HEK293 (cell line): ENCODE data around the gene CFI.

Source experiments
- CTCF ChIA-PET: fragments of 350-600 bp; formaldehyde crosslinking; extraction: SDS; loops from one replicate; lab custom pipeline; 2021; ENCODE audit warnings: antibody characterized with exemption; lab: Yijun Ruan, JAX
- POLR2A ChIA-PET: fragments of 300-600 bp; formaldehyde crosslinking; extraction: SDS; loops from one replicate; lab custom pipeline; 2020; ENCODE audit warnings: antibody characterized with exemption, inconsistent platforms; lab: Yijun Ruan, JAX
- H3K27ac ChIP-seq: fragments of 200-500 bp; sonication (Bioruptor generic); 2 replicates; pipeline ENCODE4 v1.5.1; 2014; ENCODE audit warnings: low read depth, low read length, control low read depth, inconsistent platforms; ENCODE audit errors: extremely low read depth
- H3K36me3 ChIP-seq, 2 experiments: fragments of 200-500 bp in 1 of 2; sonication (Bioruptor generic) in 1 of 2; 1 replicate in 1 of 2; 2 replicates in 1 of 2; pipeline ENCODE4 v1.5.1; 2014 to 2017; ENCODE audit warnings: inconsistent platforms in 2 of 2, low read length in 2 of 2; ENCODE audit not compliant: control insufficient read depth in 2 of 2, insufficient read depth in 1 of 2
- H3K4me1 ChIP-seq: fragments of 200-500 bp; sonication (Bioruptor generic); 2 replicates; pipeline ENCODE4 v1.5.1; 2014; ENCODE audit warnings: mild to moderate bottlenecking, low read length, inconsistent platforms; ENCODE audit not compliant: control insufficient read depth, insufficient read depth
- H3K4me3 ChIP-seq: 2 replicates; pipeline ENCODE4 v1.5.1; 2011; ENCODE audit warnings: low read depth, mild to moderate bottlenecking, control low read depth, low read length, moderate library complexity
- H3K9me3 ChIP-seq: fragments of 200-500 bp; sonication (Bioruptor generic); 2 replicates; pipeline ENCODE4 v1.5.1; 2014; ENCODE audit warnings: low read depth, low read length, inconsistent platforms; ENCODE audit not compliant: control insufficient read depth, insufficient read depth
- EGR2 ChIP-seq: fragments of 450-650 bp; formaldehyde crosslinking; IDR thresholded peaks from 2 replicates; pipeline ENCODE4 v1.5.1; 2016; ENCODE audit warnings: low read depth, missing biosample characterization, missing genetic modification characterization
- FEZF1 ChIP-seq: fragments of 450-650 bp; formaldehyde crosslinking; IDR thresholded peaks from 2 replicates; pipeline ENCODE4 v1.5.1; 2016; ENCODE audit warnings: missing biosample characterization, missing genetic modification characterization
- KLF1 ChIP-seq: fragments of 450-650 bp; formaldehyde crosslinking; IDR thresholded peaks from 2 replicates; pipeline ENCODE4 v1.5.1; 2016; ENCODE audit warnings: missing biosample characterization, missing genetic modification characterization
- MZF1 ChIP-seq: fragments of 450-650 bp; formaldehyde crosslinking; IDR thresholded peaks from 2 replicates; pipeline ENCODE4 v1.5.1; 2017; ENCODE audit warnings: missing biosample characterization, missing genetic modification characterization, borderline replicate concordance
- OSR2 ChIP-seq: fragments of 450-650 bp; formaldehyde crosslinking; IDR thresholded peaks from 2 replicates; pipeline ENCODE4 v1.5.1; 2016; ENCODE audit warnings: missing biosample characterization, missing genetic modification characterization
- SP7 ChIP-seq: fragments of 450-650 bp; formaldehyde crosslinking; IDR thresholded peaks from 2 replicates; pipeline ENCODE4 v1.5.1; 2016; ENCODE audit warnings: missing biosample characterization, missing genetic modification characterization
- TRIM28 ChIP-seq: IDR thresholded peaks from 2 replicates; pipeline ENCODE4 v1.6.1; 2011; ENCODE audit warnings: low read length, control low read depth, borderline replicate concordance
- ZBTB48 ChIP-seq: fragments of 450-650 bp; formaldehyde crosslinking; IDR thresholded peaks from 2 replicates; pipeline ENCODE4 v1.5.1; 2016; ENCODE audit warnings: missing biosample characterization, missing genetic modification characterization
- ZEB2 ChIP-seq: fragments of 450-650 bp; formaldehyde crosslinking; IDR thresholded peaks from 2 replicates; pipeline ENCODE4 v1.5.1; 2016; ENCODE audit warnings: missing biosample characterization, missing genetic modification characterization
- ZNF146 ChIP-seq: fragments of 450-650 bp; formaldehyde crosslinking; IDR thresholded peaks from 2 replicates; pipeline ENCODE4 v1.5.1; 2016; ENCODE audit warnings: missing biosample characterization, missing genetic modification characterization
- ZNF2 ChIP-seq: fragments of 450-650 bp; formaldehyde crosslinking; IDR thresholded peaks from 2 replicates; pipeline ENCODE4 v1.5.1; 2016; ENCODE audit warnings: missing biosample characterization, missing genetic modification characterization
- ZNF311 ChIP-seq: fragments of 450-650 bp; formaldehyde crosslinking; IDR thresholded peaks from 2 replicates; pipeline ENCODE4 v1.5.1; 2017; ENCODE audit warnings: missing biosample characterization, missing genetic modification characterization, borderline replicate concordance
- ZNF394 ChIP-seq: fragments of 450-650 bp; formaldehyde crosslinking; IDR thresholded peaks from 2 replicates; pipeline ENCODE4 v1.5.1; 2016; ENCODE audit warnings: missing biosample characterization, missing genetic modification characterization, mild to moderate bottlenecking, moderate library complexity, borderline replicate concordance
- ZNF518A ChIP-seq: fragments of 450-650 bp; formaldehyde crosslinking; conservative IDR thresholded peaks from 2 replicates; pipeline ENCODE4 v1.5.1; 2016; ENCODE audit warnings: low read depth, missing biosample characterization, missing genetic modification characterization
- ZNF561 ChIP-seq: fragments of 450-650 bp; IDR thresholded peaks from 2 replicates; pipeline ENCODE4 v1.5.1; 2018; ENCODE audit warnings: missing biosample characterization, missing genetic modification characterization, borderline replicate concordance
- ZNF777 ChIP-seq: fragments of 450-650 bp; formaldehyde crosslinking; IDR thresholded peaks from 2 replicates; pipeline ENCODE4 v1.5.1; 2017; ENCODE audit warnings: missing biosample characterization, missing genetic modification characterization, borderline replicate concordance
- TF ChIP-seq, protein P1 (sequence below): fragments of 450-650 bp; formaldehyde crosslinking; optimal IDR thresholded peaks from 2 replicates; pipeline ENCODE3; 2016; ENCODE audit warnings: missing biosample characterization, mild to moderate bottlenecking, missing genetic modification characterization
- TF ChIP-seq, protein P2 (sequence below): fragments of 450-650 bp; formaldehyde crosslinking; IDR thresholded peaks from 2 replicates; pipeline ENCODE4 v1.5.1; 2016; ENCODE audit warnings: missing biosample characterization, missing genetic modification characterization, low read depth
- TF ChIP-seq, protein P3 (sequence below): fragments of 450-650 bp; formaldehyde crosslinking; IDR thresholded peaks from 2 replicates; pipeline ENCODE4 v1.5.1; 2016; ENCODE audit warnings: missing biosample characterization, missing genetic modification characterization

CFI gene

DNA sequence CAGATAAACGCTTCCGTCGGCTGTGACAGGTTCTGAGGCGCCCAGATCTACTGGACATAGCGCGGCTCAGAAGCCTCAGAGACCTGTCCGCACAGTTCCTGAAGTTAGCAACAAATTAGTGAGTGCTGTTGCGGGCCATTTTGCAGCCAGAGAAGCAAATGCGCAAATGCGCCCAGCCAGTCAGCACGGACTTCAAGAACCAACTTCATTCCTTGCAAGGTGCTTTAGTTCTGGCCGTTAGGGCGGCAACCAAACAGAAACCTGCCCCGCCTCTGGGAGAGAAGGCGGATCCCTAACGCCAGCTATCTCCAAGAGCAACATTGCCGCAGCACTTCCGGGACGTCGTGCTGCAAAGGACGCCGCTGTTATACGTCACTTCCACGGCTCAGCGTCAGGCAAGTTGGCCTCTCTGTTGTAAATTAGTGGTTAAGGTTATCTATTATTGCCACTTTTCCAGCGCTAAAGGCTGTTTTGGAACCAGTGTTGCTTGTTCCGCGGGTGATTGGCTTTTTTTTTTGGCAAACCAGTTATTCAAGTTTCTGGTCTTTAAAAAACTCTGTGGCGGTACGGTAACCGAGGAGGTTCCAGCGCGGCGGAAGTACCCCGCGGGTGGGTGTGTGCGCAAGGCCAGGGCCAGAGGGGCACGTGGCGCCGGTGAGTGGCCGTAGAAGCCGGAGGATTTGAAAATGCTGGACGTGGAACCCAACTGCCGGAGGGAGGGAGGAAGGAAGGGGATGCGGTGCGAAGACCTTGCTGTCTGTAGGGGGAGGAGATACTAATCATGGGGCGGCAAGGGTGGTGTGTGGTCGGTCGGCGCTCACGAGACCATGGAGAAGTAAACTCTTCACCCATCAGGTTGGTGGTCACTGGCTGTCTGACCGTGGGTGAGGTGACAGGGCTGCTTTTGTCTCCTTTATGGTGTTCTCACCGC lies 13.6 kb upstream of the CFI start, which contains the start of gene GAR1 (continued):
- TF ChIP-seq, protein P1, sequence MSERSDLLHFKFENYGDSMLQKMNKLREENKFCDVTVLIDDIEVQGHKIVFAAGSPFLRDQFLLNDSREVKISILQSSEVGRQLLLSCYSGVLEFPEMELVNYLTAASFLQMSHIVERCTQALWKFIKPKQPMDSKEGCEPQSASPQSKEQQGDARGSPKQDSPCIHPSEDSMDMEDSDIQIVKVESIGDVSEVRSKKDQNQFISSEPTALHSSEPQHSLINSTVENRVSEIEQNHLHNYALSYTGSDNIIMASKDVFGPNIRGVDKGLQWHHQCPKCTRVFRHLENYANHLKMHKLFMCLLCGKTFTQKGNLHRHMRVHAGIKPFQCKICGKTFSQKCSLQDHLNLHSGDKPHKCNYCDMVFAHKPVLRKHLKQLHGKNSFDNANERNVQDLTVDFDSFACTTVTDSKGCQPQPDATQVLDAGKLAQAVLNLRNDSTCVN (tag by site-specific recombination): peak; percentile 30
- TF ChIP-seq ZEB2 (tag by site-specific recombination) (peak; percentile 45; the same call in 1 of the 2 replicates), TRIM28 (peak; percentile 83; the same call in 1 of the 2 replicates)

- Histone ChIP-seq H3K27ac (no peak overlapping the region), H3K36me3 (no peaks in the 10 kb centered on the region), H3K4me1 (no peaks in the 10 kb centered on the region), H3K9me3 (no peaks in the 10 kb centered on the region), H3K4me3 (no peak overlapping the region)
- POLR2A ChIA-PET: interaction anchor here (0.9 kb wide), 1 partner anchor 1695 kb away, joined by 3 read pairs; no protein-coding TSS in a partner anchor
- peak; percentile 47; the same call in 1 of the 2 replicates for TF ChIP-seq SP7 (tag by site-specific recombination)
- TF ChIP-seq ZNF394 (tag by site-specific recombination): no peak
- TF ChIP-seq, protein P2, sequence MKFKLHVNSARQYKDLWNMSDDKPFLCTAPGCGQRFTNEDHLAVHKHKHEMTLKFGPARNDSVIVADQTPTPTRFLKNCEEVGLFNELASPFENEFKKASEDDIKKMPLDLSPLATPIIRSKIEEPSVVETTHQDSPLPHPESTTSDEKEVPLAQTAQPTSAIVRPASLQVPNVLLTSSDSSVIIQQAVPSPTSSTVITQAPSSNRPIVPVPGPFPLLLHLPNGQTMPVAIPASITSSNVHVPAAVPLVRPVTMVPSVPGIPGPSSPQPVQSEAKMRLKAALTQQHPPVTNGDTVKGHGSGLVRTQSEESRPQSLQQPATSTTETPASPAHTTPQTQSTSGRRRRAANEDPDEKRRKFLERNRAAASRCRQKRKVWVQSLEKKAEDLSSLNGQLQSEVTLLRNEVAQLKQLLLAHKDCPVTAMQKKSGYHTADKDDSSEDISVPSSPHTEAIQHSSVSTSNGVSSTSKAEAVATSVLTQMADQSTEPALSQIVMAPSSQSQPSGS: peak; percentile 29; the same call in 1 of the 2 replicates
- CTCF ChIA-PET: no interaction called here
These were observed 9.9 kb upstream of the CFI start for GRCh38 chr4:109811707-109812106.

GRCh38 chr4:109810552-109811387 lies 9.0 kb upstream of the CFI start:
- POLR2A ChIA-PET: no interaction called here
- no peaks in the 10 kb centered on the region for H3K4me1 ChIP-seq
- no peak overlapping the region for H3K27ac ChIP-seq
- CTCF ChIA-PET: interaction anchor here (0.7 kb wide), 1 partner anchor 287 kb away, joined by 7 read pairs; no protein-coding TSS in a partner anchor
- no peaks in the 10 kb centered on the region for H3K9me3 ChIP-seq
- no peaks in the 10 kb centered on the region for H3K36me3 ChIP-seq
- no peak overlapping the region for H3K4me3 ChIP-seq
- TF ChIP-seq ZNF561 (no peak), ZNF518A (tag by site-specific recombination) (no peak), OSR2 (no peak), ZNF777 (tag by site-specific recombination) (no peak), ZNF311 (tag by site-specific recombination) (no peak), ZNF146 (tag by site-specific recombination) (no peak), ZNF2 (no peak), MZF1 (tag by site-specific recombination) (no peak), FEZF1 (tag by site-specific recombination) (0 out of 2 replicates have a peak, but pooled peaks have one; percentile 15), EGR2 (tag by site-specific recombination) (0 out of 2 replicates have a peak, but pooled peaks have one; percentile 32), ZBTB48 (tag by site-specific recombination) (no peak), KLF1 (tag by site-specific recombination) (0 out of 2 replicates have a peak, but pooled peaks have one; percentile 16)
- TF ChIP-seq, protein P3, sequence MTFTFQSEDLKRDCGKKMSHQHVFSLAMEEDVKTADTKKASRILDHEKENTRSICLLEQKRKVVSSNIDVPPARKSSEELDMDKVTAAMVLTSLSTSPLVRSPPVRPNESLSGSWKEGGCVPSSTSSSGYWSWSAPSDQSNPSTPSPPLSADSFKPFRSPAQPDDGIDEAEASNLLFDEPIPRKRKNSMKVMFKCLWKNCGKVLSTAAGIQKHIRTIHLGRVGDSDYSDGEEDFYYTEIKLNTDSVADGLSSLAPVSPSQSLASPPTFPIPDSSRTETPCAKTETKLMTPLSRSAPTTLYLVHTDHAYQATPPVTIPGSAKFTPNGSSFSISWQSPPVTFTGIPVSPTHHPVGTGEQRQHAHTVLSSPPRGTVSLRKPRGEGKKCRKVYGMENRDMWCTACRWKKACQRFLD (tag by site-specific recombination): no peak
